Measurements from ENCODE around the gene TSPYL6.

TSPYL6 gene

DNA sequence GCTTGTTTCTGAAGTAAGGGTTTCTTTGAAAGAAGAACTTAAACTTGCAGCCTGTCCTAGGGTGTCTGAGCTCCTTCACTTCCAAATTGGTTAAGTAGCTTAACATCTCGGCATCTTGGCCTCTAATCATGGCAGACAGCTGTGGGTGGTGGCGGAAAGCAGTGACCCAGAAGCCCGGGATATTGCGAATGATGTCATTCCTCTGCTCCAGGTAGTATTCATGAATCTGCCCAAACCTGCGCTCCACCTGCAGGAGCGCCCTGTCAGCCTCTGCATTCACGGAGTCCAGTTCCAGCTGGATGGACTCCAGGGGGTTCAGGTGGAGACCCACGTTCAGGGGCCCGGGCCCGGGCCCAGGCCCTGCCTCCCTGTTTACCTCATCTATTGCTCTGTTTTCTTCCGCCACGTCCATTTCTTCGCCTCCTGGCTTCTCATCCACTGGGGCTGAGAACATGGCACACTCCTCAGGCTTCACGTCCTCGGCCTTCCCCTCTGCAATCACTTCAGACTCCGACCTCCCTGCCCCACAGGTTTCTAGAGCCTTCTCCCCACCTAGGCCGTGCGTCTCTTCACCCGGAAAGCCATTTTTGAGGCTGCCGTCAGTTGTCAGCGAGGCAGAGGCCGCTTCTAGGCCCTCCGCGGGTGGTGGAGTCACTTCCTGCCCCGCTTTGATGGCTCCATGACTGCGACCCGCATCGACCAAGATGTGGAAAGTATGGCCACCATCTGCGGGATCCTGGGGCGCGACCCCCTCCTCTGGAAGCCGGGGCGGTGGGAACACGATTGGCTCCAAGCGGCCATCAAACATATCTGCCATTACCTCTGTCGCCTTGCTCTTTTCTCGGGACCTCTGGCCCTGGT lies 569 bp downstream of the TSPYL6 start:
- DNase-seq (ENCODE audit: low spot score): no peak

DNA sequence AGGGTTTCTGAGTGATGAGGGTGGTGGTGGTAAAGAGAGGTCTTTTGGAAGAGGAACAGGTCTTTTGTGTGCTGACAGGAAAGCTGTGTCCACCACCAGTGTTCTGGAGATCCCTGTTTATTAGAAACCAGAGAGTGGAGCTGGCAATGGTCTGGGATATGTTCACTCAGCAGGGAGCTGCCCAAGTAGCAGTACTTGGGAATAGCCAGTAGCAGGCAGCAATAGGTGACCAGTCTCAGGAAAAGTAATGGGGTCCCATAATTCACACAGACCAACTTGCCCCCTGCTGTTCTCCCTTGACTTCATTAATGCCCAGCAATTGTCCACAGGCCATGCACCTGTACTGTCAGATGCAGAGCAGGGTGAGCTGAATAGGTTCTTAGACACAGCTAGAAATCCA lies 1.8 kb downstream of the TSPYL6 start:
- DNase-seq (ENCODE audit: low spot score): no peak

DNA sequence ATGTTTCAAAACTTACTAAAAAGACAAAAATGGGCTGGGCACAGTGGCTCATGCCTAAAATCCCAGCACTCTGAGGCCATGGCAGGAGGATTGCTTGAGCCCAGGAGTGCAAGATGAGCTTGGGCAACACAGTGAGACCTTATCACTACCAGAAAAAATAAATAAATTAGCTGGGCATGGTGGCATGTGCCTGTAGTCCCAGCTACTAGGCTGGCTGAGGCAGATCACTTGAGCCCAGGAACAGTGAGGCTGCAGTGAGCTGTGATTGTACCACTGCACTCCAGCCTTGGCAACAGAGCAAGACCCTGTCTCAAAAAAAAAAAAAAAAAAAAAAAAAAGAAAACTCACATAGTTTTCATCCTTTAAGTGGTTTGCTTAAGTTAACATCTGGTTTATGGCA lies 6.4 kb downstream of the TSPYL6 start:
- no peak for DNase-seq (ENCODE audit: low spot score)

DNA sequence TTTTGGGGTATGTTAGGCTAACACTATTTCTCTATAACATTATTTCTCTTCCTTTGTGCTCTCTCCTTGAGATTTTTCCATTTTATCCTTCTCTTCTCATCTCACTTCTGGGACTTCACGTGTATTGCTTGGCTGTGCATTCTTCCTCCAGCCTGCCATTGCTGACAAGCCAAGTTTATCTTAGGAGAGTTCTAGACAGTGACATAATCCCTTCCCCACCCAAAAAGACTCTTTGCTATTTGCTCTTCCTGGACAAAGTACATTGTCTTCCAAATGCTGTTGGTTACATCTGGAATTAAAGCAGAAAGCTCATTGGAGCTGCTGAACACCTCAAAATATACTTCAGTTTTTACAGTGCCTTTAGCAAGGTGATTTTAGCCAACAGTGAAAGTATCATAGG lies 8.9 kb downstream of the TSPYL6 start:
- no peak for DNase-seq (ENCODE audit: low spot score)

DNA sequence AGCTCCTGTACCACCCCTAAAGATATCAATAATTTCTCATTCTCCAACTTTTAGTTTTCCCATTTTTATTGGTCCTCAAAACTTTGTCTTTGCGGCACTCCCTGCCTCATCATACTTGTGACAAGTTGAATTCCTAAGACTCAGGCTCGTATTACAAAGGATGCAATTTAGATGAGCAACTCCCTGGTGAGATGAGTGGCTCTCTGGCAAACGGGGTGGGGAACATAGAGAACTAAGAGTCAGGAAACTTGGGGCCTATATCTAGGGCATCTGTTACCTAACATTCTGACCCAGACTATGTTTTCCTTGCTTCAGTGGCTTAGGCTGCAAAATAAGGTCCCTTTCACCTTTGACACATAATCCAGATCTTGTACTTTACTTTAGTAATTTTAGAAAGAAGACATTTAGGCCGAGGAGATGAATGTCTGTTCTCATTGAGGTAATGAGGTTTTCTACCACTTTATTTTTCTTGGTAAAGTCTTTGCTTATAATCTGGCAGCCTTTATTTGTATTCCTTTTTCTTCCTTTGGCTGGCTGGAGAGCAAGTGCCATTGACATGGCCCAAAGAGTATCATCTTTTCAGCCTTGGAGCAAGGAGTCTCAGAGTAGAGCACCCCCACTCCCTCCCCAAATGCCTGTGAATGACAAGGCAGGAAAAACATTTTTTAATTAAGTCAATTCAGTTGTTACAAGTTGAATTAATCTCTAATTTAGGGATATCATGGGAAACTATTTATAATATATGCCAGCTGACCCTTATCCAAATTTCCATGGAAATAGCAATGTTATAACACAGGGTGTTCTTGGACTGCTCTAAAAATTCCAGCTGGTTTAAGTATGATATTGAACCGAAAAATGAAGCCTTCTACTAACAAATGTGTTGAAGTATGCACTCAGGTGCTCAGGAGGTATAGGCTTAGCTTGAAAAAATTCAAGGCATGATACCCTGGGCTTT lies 15.2 kb downstream of the TSPYL6 start:
- no peak for DNase-seq (ENCODE audit: low spot score)

DNA sequence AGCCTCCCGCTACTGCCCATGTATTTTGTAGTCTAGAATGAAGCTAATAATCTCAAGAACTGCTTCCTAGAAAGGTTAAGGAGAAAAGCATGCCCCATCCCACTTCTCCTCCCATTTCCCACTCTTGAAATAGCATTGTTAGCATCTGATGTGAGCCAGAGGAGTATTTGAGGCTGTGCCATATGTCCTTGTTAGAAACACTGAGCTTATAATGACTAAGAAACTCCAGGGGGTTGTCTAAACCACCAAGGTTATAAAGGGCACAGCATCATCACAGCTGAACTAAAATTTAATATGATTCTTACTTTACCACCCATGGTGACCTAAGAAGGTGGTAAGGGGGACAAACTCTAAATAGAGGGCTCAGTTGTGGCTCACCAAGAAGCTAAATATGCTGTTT lies 16.6 kb downstream of the TSPYL6 start:
- no peak for DNase-seq (ENCODE audit: low spot score)

DNA sequence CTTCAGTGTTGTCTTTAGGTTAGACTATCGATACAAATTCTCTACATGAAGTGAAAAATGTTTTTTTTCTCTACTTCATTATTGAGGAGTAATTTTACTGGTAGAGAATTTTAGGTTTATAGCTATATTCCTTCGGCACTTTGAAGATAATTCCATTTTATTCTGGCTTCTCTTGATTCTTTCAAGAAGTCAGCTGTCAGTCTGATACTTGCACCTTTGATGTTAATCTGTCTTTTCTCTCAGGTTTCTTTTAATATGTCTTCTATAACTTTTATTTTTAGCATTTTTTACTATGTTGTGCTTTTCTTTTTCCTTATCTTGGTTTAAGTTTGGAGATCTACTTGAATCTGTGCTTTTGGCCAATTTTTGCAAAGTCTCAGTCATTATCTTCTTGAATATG lies 18.6 kb downstream of the TSPYL6 start:
- DNase-seq (ENCODE audit: low spot score): no peak

DNA sequence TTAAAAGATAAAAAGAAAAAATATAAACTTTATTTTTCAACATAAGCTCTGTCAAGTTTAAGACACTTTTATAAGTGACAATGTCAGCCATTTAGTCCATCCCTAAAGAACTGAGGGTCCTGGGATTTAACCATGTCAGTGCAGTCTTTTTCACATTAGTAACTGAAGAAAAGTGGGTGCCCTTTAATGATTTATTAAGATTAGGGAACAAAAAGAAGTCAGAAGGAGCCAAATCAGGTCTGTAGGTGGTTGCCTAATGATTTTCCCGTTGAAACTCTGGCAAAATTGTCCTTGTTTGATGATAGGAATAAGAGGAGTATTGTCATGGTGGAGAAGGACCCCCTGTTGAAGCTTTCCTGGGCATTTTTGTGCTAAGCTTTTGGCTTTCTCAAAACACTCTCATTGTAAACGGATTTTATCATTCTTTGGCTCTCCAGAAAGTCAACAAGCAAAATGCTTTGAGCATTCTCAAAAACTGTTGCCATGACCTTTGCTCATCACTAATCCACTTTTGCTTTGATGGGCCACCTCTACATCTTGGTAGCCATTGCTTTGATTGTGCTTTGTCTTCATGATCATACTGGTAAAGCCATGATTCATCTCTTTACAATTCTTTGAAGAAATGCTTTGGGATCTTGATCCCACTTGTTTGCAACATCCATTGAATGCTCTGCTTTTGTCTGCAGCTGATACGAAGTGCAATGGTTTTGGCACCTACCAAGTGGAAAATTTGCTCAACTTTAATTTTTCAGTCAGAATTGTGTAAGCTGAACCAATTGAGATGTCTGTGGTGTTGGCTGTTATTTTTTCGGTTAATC lies 22.0 kb downstream of the TSPYL6 start:
- no peak for DNase-seq (ENCODE audit: low spot score)

DNA sequence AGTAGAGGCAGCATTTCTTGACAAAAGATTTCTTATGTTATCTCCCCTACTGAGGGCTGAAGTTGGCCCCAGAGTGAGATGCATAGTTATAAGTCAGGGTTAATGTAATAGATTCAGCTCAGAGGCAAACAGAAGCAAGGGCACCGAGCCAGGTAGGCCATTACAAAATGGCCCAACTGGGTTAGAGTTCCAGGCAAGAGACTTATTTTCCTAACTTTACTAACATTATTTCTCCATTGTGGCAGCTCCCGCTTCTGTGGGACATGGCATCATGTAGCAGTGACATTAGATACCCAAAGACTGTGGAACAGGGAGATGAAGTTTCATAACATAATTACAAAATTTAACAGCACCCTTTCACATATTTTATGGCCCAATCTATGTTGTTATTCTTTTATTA lies 27.1 kb downstream of the TSPYL6 start:
- no peak for DNase-seq (ENCODE audit: low spot score)

DNA sequence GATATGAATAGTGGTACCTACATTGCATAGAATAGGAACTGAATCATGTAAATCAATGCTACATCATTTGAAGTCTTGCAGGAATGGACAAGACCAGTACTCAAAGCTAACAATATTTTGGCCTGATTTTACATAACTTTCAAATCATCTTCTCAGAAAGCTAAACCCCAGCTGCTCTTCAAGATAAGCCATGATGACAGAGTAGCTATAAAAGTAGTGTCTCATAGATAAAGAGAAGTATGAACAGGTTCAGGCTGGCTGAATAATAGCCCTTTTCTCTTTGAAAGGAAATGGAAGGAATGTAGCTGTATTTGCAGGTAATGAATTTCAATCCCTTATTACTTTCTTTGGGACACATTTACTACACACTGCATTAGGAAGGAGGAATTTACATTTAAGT lies 28.2 kb downstream of the TSPYL6 start:
- DNase-seq (ENCODE audit: low spot score): no peak

DNA sequence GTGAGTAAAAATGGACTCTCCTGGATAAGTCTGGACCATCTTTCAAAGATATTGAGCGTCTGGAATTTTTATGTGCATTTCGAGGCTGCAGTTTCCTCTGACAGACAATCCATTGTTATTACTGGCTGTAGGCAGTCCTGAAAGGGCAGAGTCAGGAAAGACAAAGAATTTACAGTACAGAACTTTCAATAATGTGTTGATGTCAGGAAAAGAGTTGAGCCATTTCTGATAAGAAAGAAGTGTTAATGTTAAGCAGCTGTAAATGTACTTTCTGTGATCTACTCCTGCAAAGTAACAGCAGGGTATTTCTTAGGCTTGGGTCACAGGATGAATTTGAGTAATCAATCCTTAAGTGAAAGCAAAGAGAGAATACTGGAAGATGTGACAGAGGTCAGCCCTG lies 29.8 kb downstream of the TSPYL6 start:
- DNase-seq (ENCODE audit: low spot score): no peak

DNA sequence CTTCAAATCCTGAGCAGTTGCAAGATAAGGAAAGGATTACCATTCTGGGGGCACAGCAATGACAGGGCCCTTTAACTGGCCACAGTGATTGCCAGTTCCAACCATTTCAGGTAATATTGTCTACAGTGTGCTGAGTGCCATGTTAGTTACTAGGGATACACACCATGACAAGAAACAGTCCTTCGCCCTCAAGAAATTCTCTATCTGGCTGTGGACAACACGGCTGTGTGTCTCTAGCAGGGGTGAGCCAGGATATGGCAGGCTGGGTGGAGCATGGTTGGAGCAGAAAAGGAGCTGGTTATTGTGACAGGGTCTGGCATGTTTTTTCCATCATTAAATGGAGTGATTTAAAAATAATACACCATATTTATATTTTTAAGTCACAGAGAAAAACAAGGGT lies 31.0 kb downstream of the TSPYL6 start:
- no peak for DNase-seq (ENCODE audit: low spot score)

DNA sequence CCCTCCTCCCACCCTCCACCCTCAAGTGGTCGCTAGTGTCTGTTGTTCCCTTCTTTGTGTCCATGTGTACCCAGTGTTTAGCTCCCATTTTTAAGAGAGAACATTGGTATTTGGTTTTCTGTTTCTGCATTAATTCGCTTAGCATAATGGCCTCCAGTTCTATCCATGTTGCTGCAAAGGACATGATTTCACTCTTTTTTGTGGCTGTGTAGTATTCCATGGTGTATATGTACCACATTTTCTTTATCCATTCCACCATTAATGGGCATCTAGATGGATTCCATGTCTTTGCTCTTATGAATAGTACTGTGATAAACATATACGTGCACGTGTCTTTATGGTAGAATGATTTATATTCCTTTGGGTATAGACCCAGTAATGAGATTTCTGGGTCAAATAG lies 42.9 kb downstream of the TSPYL6 start:
- no peak for DNase-seq (ENCODE audit: low spot score)

DNA sequence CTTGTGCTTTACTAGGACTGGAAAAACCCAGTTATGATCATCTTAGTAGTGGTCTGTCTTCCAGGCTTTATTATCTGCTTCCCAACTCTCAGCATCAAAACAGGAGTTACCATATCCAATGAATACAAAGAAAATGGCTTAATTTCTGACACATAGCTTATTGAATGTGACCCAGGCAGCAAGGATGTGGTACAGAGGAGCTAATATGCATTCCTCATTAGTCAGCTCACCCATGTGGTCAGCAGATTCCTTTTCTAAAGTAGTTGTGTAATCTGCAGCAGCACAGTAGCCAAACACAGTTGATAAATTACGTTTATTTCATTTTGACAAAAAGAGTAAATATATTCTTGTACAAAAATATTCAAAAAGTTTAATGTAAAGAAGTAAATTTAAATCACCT lies 43.6 kb downstream of the TSPYL6 start:
- no peak for DNase-seq (ENCODE audit: low spot score)

DNA sequence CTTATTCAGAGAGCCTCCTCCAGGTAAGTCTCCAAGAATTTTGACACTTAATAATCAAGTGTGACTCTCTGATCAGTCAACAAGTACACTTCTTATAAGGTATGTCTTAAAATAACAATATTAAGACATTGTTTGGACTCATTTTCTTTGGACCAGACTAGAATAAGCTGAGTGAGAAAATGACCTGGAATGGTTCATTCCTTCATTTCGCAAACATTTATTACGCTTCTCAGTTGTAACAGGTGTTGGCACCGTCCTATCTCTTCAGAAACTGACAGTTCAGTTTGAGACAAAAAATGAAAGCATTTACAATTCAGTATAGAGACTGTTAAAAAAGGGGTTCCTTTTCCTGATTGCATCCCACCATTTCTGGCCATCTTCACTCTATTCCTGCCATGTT lies 46.6 kb downstream of the TSPYL6 start:
- no peak for DNase-seq (ENCODE audit: low spot score)

DNA sequence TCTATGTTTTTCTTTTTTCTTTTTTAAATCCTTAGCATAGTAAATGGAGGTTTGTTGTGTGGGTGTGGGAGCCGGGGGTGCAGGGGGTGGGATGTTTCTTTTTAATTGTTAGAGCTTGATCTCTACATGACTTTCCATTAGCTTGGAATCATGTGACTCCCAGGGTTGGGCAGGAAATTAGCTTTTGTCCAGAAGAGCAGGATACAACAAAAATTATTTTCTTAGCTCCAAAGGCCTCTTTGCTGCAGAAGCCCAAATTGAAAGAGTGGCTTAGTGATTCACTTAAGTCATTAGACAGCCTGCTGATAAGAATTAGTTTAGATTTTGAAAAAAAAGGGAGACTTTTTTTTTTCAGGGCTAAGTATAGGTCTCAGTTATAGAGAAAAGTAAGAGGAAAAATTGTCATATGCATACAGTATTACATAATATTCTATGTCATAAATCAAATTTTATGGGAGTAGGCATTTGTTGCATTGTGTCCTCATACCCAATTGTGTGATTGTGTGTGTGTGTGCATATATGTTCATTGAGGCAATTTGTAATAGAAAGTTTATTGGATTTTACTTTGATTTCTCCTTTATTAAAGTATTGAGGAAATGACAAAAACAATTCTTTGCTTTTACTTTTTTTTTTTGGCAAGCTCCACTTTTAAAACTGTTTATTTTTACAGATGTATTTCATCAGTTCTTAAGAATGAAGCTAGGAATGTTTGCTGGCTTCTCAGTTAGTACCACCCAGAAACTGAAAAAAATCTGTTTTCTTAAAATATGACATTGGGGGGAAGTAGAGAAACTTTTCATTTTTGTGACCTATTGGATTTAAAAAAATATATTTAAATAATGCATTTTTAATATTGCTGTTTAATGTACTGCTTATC lies 47.4 kb downstream of the TSPYL6 start:
- DNase-seq (ENCODE audit: low spot score): no peak

DNA sequence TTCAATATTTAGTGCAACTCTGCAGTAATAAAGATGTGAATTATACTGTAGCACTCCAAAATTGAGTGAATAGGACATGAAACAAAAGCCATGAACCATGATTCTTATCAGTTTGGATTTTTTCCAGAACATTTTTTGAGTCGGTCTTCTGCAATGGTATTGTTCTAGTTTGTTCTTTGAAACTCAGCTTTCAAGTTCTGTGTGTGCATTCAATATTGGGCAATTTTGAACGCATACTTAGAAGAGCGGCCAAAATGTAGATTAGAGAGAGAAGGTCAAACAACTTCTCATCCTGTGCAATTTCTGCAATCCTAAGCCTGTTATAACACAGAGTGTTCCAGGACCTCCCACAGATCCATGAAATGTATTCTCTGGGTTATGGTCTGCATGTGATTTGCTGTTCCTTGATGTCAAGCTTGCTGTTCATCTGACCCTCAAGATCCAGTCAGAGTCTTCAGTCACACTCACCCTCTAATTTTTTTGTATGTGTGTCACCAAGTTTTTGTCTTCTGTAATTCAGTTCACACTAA lies 48.3 kb downstream of the TSPYL6 start:
- DNase-seq (ENCODE audit: low spot score): no peak

DNA sequence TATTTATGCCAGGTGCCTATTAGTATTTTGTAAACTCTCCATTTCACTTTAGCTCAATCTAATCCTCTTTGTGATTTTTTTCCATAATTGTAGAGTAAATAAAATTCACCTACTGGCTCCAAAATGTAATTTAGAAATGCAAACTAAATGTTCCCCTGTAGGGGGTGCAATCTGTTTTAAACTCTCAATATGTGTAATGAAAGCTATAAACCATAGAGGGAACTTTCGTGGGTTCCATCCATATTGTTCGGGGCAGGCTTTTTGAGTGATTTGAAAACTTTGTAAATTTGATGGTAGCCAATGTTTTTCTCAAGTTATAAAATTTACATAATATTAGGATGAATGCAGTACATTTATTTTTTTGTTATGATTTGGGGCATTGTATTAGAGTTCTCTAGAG lies 49.4 kb downstream of the TSPYL6 start:
- DNase-seq (ENCODE audit: low spot score): no peak

DNA sequence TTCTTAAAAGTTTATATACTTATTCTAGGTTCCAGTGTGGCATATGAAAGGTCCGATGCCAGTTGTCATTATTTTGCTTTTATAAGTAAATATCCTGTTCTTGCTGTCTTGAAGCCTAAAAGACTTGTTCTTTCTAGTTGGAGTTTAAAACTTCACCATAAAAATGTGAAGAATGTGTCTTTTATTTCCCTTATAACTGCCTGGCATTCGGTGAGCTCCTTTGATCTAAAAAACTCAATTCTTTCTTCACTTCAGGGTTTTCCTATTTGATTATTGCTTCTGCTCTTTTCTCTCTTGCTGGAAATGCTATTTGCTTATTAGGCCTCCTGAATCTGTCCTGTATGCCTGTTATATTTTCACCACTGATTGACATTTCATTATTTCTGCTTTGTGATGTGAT lies 51.6 kb downstream of the TSPYL6 start:
- no peak for DNase-seq (ENCODE audit: low spot score)
